ENCODE results near the gene CAMK2B. TPM values are rescaled to one million over a fixed set of nuclear protein-coding genes. Genes with fewer than 3 reads are reported as not detected.

CAMK2B gene
- polyA plus RNA-seq, 2 donors = 0.33 to 1.2 TPM

DNA sequence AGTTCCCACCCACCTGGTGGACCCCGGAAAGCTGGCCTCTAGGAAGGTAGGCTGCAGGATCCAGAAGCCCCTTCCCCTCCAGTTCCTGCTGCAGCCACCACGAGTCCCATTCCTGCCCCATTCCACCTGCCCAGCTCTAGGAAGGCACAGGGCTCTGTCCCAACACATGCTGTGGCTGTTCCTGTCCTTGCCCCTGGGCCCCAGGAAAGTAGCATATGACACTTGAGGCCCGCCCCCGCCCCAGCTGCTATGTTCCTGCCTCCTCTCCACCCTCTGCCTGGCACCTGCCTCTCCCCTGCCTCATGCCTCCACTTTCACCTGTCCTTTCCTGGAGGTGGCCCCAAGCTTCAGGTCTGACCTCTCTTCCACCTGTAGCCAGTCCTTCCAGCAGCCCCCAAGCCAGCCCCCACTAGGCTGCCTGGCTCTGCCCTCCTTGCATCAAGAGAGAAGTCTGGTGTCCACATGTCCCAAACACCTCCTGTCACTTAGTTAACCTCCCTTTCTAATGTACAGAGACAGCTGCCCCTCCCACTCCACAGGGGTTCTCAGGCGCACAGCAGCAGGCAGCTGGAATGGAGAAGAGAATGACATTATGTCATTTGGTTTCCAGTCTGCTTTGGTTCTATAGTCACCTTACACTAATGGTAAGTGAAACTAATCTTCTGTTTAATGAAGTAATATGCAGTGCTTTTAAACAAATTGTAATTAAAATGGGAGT, 101.9 kb downstream of the CAMK2B start:
- Histone ChIP-seq H3K27me3 (ENCODE audit: control insufficient read depth in 1 of 2, insufficient read depth in 2 of 2, low read length in 2 of 2) (no peaks in the 10 kb centered on the region), H3K36me3 (ENCODE audit: control insufficient read depth in 2 of 2, insufficient read depth in 2 of 2, low read length in 1 of 2) (no peaks in the 10 kb centered on the region), H3K9me3 (ENCODE audit: control insufficient read depth in 2 of 2, insufficient read depth in 1 of 2, low read depth in 1 of 2, low read length in 1 of 2) (peaks cover 0 to 3% of the 10 kb centered on the region in 2 donors), H3K4me1 (ENCODE audit: control insufficient read depth in 2 of 2, insufficient read depth in 2 of 2, low read length in 1 of 2) (peaks cover 0 to 9% of the 10 kb centered on the region in 2 donors), H3K27ac (ENCODE audit: low read depth in 2 of 2, low read length in 1 of 2) (no peak overlapping the region), H3K4me3 (ENCODE audit: low read depth in 1 of 2, low read length in 2 of 2) (no peak overlapping the region)
- WGBS, 2 donors = 51 to 59% methylated on average over 5 of the region's 5 CpGs

- 90 to 92% methylated on average over 11 of the region's 11 CpGs for WGBS, 2 donors
- peaks cover 0 to 9% of the 10 kb centered on the region in 2 donors for H3K4me1 ChIP-seq (ENCODE audit: control insufficient read depth in 2 of 2, insufficient read depth in 2 of 2, low read length in 1 of 2)
- no peaks in the 10 kb centered on the region for H3K36me3 ChIP-seq (ENCODE audit: control insufficient read depth in 2 of 2, insufficient read depth in 2 of 2, low read length in 1 of 2)
These were observed 102.6 kb downstream of the CAMK2B start for GRCh38 chr7:44222776-44223261.

GRCh38 chr7:44222074-44222473, 103.3 kb downstream of the CAMK2B start:
- H3K27ac ChIP-seq (ENCODE audit: low read depth in 2 of 2, low read length in 1 of 2) = no peak overlapping the region
- no peaks in the 10 kb centered on the region for H3K36me3 ChIP-seq (ENCODE audit: control insufficient read depth in 2 of 2, insufficient read depth in 2 of 2, low read length in 1 of 2)
- H3K4me3 ChIP-seq (ENCODE audit: low read depth in 1 of 2, low read length in 2 of 2) = no peak overlapping the region
- H3K9me3 ChIP-seq (ENCODE audit: control insufficient read depth in 2 of 2, insufficient read depth in 1 of 2, low read depth in 1 of 2, low read length in 1 of 2) = peaks cover 0 to 3% of the 10 kb centered on the region in 2 donors
- no peaks in the 10 kb centered on the region for H3K27me3 ChIP-seq (ENCODE audit: control insufficient read depth in 1 of 2, insufficient read depth in 2 of 2, low read length in 2 of 2)
- WGBS, 2 donors = 83 to 85% methylated on average over 11 of the region's 11 CpGs
- peaks cover 0 to 9% of the 10 kb centered on the region in 2 donors for H3K4me1 ChIP-seq (ENCODE audit: control insufficient read depth in 2 of 2, insufficient read depth in 2 of 2, low read length in 1 of 2)

More at GRCh38 chr7:44222776-44223261, 102.6 kb downstream of the CAMK2B start:
- H3K27ac ChIP-seq (ENCODE audit: low read depth in 2 of 2, low read length in 1 of 2) = no peak overlapping the region
- peaks cover 0 to 3% of the 10 kb centered on the region in 2 donors for H3K9me3 ChIP-seq (ENCODE audit: control insufficient read depth in 2 of 2, insufficient read depth in 1 of 2, low read depth in 1 of 2, low read length in 1 of 2)
- no peaks in the 10 kb centered on the region for H3K27me3 ChIP-seq (ENCODE audit: control insufficient read depth in 1 of 2, insufficient read depth in 2 of 2, low read length in 2 of 2)
- no peak overlapping the region for H3K4me3 ChIP-seq (ENCODE audit: low read depth in 1 of 2, low read length in 2 of 2)

DNA sequence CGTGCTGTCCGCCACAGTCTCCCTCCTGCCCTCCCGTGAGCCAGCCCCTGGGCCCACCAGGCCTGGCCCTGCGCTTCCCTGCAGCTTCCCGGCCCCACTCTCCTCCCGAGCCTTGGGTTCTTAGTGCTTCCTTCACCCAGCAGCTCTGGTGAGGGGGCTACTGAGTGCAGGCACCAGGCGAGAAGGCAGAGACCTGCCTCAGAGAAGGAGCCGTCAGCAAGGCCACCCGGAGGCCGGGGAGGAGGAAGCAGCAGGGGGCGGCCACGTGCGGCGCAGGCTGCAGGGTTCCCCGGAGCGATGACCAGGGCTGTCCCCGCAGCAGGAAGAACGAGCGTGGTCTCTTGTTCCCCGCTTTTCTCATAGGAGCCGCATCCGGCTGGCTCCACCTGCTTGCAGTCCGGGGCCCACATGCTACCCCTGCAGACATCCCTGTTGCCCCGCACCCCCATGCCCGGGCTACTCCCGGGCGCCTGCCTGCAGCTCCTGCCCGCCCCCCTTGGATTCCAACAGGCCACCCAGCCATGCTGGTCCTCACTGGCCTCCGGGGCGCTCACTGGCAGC, 104.1 kb downstream of the CAMK2B start:
- Histone ChIP-seq H3K27me3 (ENCODE audit: control insufficient read depth in 1 of 2, insufficient read depth in 2 of 2, low read length in 2 of 2) (no peaks in the 10 kb centered on the region), H3K27ac (ENCODE audit: low read depth in 2 of 2, low read length in 1 of 2) (no peak overlapping the region), H3K9me3 (ENCODE audit: control insufficient read depth in 2 of 2, insufficient read depth in 1 of 2, low read depth in 1 of 2, low read length in 1 of 2) (peaks cover 0 to 3% of the 10 kb centered on the region in 2 donors), H3K4me1 (ENCODE audit: control insufficient read depth in 2 of 2, insufficient read depth in 2 of 2, low read length in 1 of 2) (peaks cover 0 to 9% of the 10 kb centered on the region in 2 donors), H3K4me3 (ENCODE audit: low read depth in 1 of 2, low read length in 2 of 2) (no peak overlapping the region), H3K36me3 (ENCODE audit: control insufficient read depth in 2 of 2, insufficient read depth in 2 of 2, low read length in 1 of 2) (no peaks in the 10 kb centered on the region)
- WGBS, 2 donors = 69 to 74% methylated on average over 30 of the region's 30 CpGs

GRCh38 chr7:44220358-44221112, 104.9 kb downstream of the CAMK2B start:
- peaks cover 0 to 3% of the 10 kb centered on the region in 2 donors for H3K9me3 ChIP-seq (ENCODE audit: control insufficient read depth in 2 of 2, insufficient read depth in 1 of 2, low read depth in 1 of 2, low read length in 1 of 2)
- H3K27ac ChIP-seq (ENCODE audit: low read depth in 2 of 2, low read length in 1 of 2) = no peak overlapping the region
- H3K36me3 ChIP-seq (ENCODE audit: control insufficient read depth in 2 of 2, insufficient read depth in 2 of 2, low read length in 1 of 2) = no peaks in the 10 kb centered on the region
- H3K4me1 ChIP-seq (ENCODE audit: control insufficient read depth in 2 of 2, insufficient read depth in 2 of 2, low read length in 1 of 2) = peaks cover 0 to 9% of the 10 kb centered on the region in 2 donors
- 90 to 91% methylated on average over 24 of the region's 24 CpGs for WGBS, 2 donors
- no peak overlapping the region for H3K4me3 ChIP-seq (ENCODE audit: low read depth in 1 of 2, low read length in 2 of 2)
- H3K27me3 ChIP-seq (ENCODE audit: control insufficient read depth in 1 of 2, insufficient read depth in 2 of 2, low read length in 2 of 2) = no peaks in the 10 kb centered on the region

DNA sequence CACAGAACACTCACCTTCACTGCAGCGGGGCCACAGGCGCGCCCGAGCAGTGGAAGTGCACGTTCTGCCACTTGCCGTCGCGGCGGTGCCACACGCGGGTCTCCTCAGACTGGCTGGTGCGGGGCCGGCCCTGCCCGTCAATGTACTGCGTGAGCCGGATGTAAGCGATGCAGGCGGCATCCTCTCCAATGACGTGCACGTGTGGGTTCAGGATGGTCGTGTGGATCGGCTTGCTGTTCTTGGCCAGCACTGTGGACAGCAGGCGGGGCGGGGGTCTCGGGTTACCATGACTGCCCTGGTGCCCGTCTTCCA, 105.4 kb downstream of the CAMK2B start:
- H3K4me3 ChIP-seq (ENCODE audit: low read depth in 1 of 2, low read length in 2 of 2) = no peak overlapping the region
- H3K27me3 ChIP-seq (ENCODE audit: control insufficient read depth in 1 of 2, insufficient read depth in 2 of 2, low read length in 2 of 2) = no peaks in the 10 kb centered on the region
- no peak overlapping the region for H3K27ac ChIP-seq (ENCODE audit: low read depth in 2 of 2, low read length in 1 of 2)
- H3K9me3 ChIP-seq (ENCODE audit: control insufficient read depth in 2 of 2, insufficient read depth in 1 of 2, low read depth in 1 of 2, low read length in 1 of 2) = peaks cover 0 to 3% of the 10 kb centered on the region in 2 donors
- peaks cover 0 to 9% of the 10 kb centered on the region in 2 donors for H3K4me1 ChIP-seq (ENCODE audit: control insufficient read depth in 2 of 2, insufficient read depth in 2 of 2, low read length in 1 of 2)
- 91 to 92% methylated on average over 26 of the region's 26 CpGs for WGBS, 2 donors
- H3K36me3 ChIP-seq (ENCODE audit: control insufficient read depth in 2 of 2, insufficient read depth in 2 of 2, low read length in 1 of 2) = no peaks in the 10 kb centered on the region

DNA sequence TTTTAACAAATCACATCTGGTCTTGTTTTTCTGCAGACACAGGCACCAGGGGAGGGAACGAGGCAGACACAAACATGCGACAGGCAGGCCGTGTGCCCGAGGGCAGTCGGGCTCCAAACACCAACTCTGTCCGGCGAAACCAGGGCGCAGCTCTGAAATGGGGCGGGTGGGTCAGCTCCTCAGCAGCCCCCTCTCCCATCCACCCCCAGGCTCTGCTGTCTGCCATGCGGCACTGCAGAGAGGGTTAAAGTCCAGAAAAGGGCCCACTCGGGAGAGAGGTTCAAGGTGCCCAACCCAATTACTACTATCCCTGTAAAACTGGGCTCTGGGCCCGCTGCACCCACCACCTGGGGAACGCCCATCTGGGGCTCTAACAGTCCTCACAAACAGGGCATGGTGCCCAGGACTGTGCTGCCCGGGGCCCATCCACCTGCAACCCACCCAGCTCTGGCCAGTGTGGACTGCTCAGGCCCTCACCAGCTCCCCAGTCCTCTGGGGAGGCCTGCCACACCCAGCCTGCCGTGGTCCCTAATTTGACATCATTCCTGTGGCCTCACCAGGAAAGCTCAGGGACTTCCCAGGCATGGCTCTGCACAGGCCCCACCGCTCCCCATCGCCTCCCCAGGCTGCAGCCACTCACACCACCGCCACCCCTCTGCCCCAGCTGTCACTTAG, 105.9 kb downstream of the CAMK2B start:
- Histone ChIP-seq H3K36me3 (ENCODE audit: control insufficient read depth in 2 of 2, insufficient read depth in 2 of 2, low read length in 1 of 2) (no peaks in the 10 kb centered on the region), H3K4me3 (ENCODE audit: low read depth in 1 of 2, low read length in 2 of 2) (no peak overlapping the region), H3K4me1 (ENCODE audit: control insufficient read depth in 2 of 2, insufficient read depth in 2 of 2, low read length in 1 of 2) (peaks cover 0 to 9% of the 10 kb centered on the region in 2 donors), H3K27me3 (ENCODE audit: control insufficient read depth in 1 of 2, insufficient read depth in 2 of 2, low read length in 2 of 2) (no peaks in the 10 kb centered on the region), H3K27ac (ENCODE audit: low read depth in 2 of 2, low read length in 1 of 2) (no peak overlapping the region), H3K9me3 (ENCODE audit: control insufficient read depth in 2 of 2, insufficient read depth in 1 of 2, low read depth in 1 of 2, low read length in 1 of 2) (peaks cover 0 to 3% of the 10 kb centered on the region in 2 donors)
- 93 to 95% methylated on average over 18 of the region's 18 CpGs for WGBS, 2 donors

- 82 to 84% methylated on average over 26 of the region's 26 CpGs for WGBS, 2 donors
These were observed 106.8 kb downstream of the CAMK2B start for GRCh38 chr7:44218418-44219201.

More at GRCh38 chr7:44218418-44219201, 106.8 kb downstream of the CAMK2B start:
- Histone ChIP-seq H3K36me3 (ENCODE audit: control insufficient read depth in 2 of 2, insufficient read depth in 2 of 2, low read length in 1 of 2) (peaks cover 0 to 2% of the 10 kb centered on the region in 2 donors), H3K4me1 (ENCODE audit: control insufficient read depth in 2 of 2, insufficient read depth in 2 of 2, low read length in 1 of 2) (peaks cover 0 to 5% of the 10 kb centered on the region in 2 donors), H3K9me3 (ENCODE audit: control insufficient read depth in 2 of 2, insufficient read depth in 1 of 2, low read depth in 1 of 2, low read length in 1 of 2) (peaks cover 0 to 3% of the 10 kb centered on the region in 2 donors), H3K4me3 (ENCODE audit: low read depth in 1 of 2, low read length in 2 of 2) (no peak overlapping the region), H3K27me3 (ENCODE audit: control insufficient read depth in 1 of 2, insufficient read depth in 2 of 2, low read length in 2 of 2) (no peaks in the 10 kb centered on the region), H3K27ac (ENCODE audit: low read depth in 2 of 2, low read length in 1 of 2) (no peak overlapping the region)
